ENCODE measurements around the gene OCIAD2. TPM values are rescaled to one million over a fixed set of nuclear protein-coding genes. Genes with fewer than 3 reads are reported as not detected.

The OCIAD2 gene
- 18.9 TPM for total RNA-seq

- Histone ChIP-seq H3K4me3 (peak within 1 kb of the TSS; percentile 78), H3K9me3 (no peaks in the 10 kb centered on the region), H3K4me1 (peaks cover 16% of the 10 kb centered on the region), H3K27ac (peak within 1 kb of the TSS; percentile 68), H3K36me3 (no peaks in the 10 kb centered on the region), H3K27me3 (no peaks in the 10 kb centered on the region)
- DNase-seq (ENCODE audit: extremely low spot score in 2 of 2), result no peak
- TF ChIP-seq POLR2AphosphoS5 (IDR thresholded peaks at IDR 0.05; ENCODE audit: insufficient read depth in 1 of 2, low read depth in 1 of 2), result peak in 1 of 2 donors; percentile 37
- TF ChIP-seq CTCF (IDR thresholded peaks at IDR 0.05), result no peak
- no peak for TF ChIP-seq POLR2A (IDR thresholded peaks at IDR 0.05)
- intact Hi-C loops (cut with DNase I), result no loop called here
These were observed at the start of gene OCIAD2 for GRCh38 chr4:48906206-48907173. TSS of gene OCIAD2 (minus strand) at chr4:48906774. CDS start at chr4:48904549, 2,225 bp downstream.

- Histone ChIP-seq H3K27ac (no peak overlapping the region), H3K4me3 (no peak overlapping the region), H3K4me1 (peaks cover 8% of the 10 kb centered on the region), H3K27me3 (no peaks in the 10 kb centered on the region), H3K36me3 (no peaks in the 10 kb centered on the region), H3K9me3 (no peaks in the 10 kb centered on the region)
- no peak for DNase-seq (ENCODE audit: extremely low spot score in 2 of 2)
- intact Hi-C loops (cut with DNase I), result no loop called here
- no peak for TF ChIP-seq POLR2A (IDR thresholded peaks at IDR 0.05)
- TF ChIP-seq POLR2AphosphoS5 (IDR thresholded peaks at IDR 0.05; ENCODE audit: insufficient read depth in 1 of 2, low read depth in 1 of 2), result no peak
- no peak for TF ChIP-seq CTCF (IDR thresholded peaks at IDR 0.05)
These were observed 47.7 kb upstream of the OCIAD2 start for GRCh38 chr4:48954314-48954713.

- Histone ChIP-seq H3K27me3 (no peaks in the 10 kb centered on the region), H3K4me3 (no peak overlapping the region), H3K4me1 (peaks cover 10% of the 10 kb centered on the region), H3K27ac (no peak overlapping the region), H3K36me3 (no peaks in the 10 kb centered on the region), H3K9me3 (no peaks in the 10 kb centered on the region)
- TF ChIP-seq POLR2A (IDR thresholded peaks at IDR 0.05), result no peak
- no peak for TF ChIP-seq CTCF (IDR thresholded peaks at IDR 0.05)
- no peak for TF ChIP-seq POLR2AphosphoS5 (IDR thresholded peaks at IDR 0.05; ENCODE audit: insufficient read depth in 1 of 2, low read depth in 1 of 2)
- intact Hi-C loops (cut with DNase I), result no loop called here
- DNase-seq (ENCODE audit: extremely low spot score in 2 of 2), result no peak
These were observed 43.1 kb upstream of the OCIAD2 start for GRCh38 chr4:48949518-48950219.

GRCh38 chr4:48949086-48949485 is 42.5 kb upstream of the OCIAD2 start:
- Histone ChIP-seq H3K36me3 (no peaks in the 10 kb centered on the region), H3K27me3 (no peaks in the 10 kb centered on the region), H3K27ac (no peak overlapping the region), H3K4me3 (no peak overlapping the region), H3K4me1 (peaks cover 10% of the 10 kb centered on the region), H3K9me3 (no peaks in the 10 kb centered on the region)
- TF ChIP-seq CTCF (IDR thresholded peaks at IDR 0.05) (no peak), POLR2AphosphoS5 (IDR thresholded peaks at IDR 0.05; ENCODE audit: insufficient read depth in 1 of 2, low read depth in 1 of 2) (no peak)
- no peak for DNase-seq (ENCODE audit: extremely low spot score in 2 of 2)
- intact Hi-C loops (cut with DNase I), result no loop called here

Measured in vagina (tissue), 2 donors.